H9 (cell line): ENCODE data around the gene RMI1. TPM values are rescaled to one million over a fixed set of nuclear protein-coding genes. Genes with fewer than 3 reads are reported as not detected.

Source experiments
- DNase-seq: peaks from one replicate; pipeline ENCODE4 v3.0.0-alpha.2; 2017
- H2AFZ ChIP-seq: one replicate; pipeline ENCODE4 v1.6.1; 2013; ENCODE audit warnings: mild to moderate bottlenecking, low read length, control low read depth, moderate library complexity
- H2AK5ac ChIP-seq: 2 replicates; pipeline ENCODE4 v1.6.1; 2013; ENCODE audit warnings: low read length, control low read depth, mixed read lengths; ENCODE audit not compliant: insufficient read length
- H2BK120ac ChIP-seq: one replicate; pipeline ENCODE4 v1.6.1; 2013; ENCODE audit warnings: low read depth, mild to moderate bottlenecking, low read length, control low read depth, inconsistent platforms; ENCODE audit not compliant: poor library complexity, severe bottlenecking
- H2BK12ac ChIP-seq: 2 replicates; pipeline ENCODE4 v1.6.1; 2013; ENCODE audit warnings: low read length, control low read depth, mixed read lengths, low read depth; ENCODE audit not compliant: insufficient read length
- H2BK15ac ChIP-seq: 2 replicates; pipeline ENCODE4 v1.6.1; 2013; ENCODE audit warnings: low read depth, low read length, control low read depth
- H2BK20ac ChIP-seq: one replicate; pipeline ENCODE4 v1.6.1; 2013; ENCODE audit warnings: low read depth, mild to moderate bottlenecking, low read length, control low read depth, inconsistent platforms; ENCODE audit not compliant: poor library complexity, severe bottlenecking
- H2BK5ac ChIP-seq: 2 replicates; pipeline ENCODE4 v1.6.1; 2013; ENCODE audit warnings: low read length, control low read depth, mixed read lengths; ENCODE audit not compliant: insufficient read length
- H3K14ac ChIP-seq: 2 replicates; pipeline ENCODE4 v1.6.1; 2013; ENCODE audit warnings: low read length, control low read depth; ENCODE audit not compliant: insufficient read depth
- H3K18ac ChIP-seq: 2 replicates; pipeline ENCODE4 v1.6.1; 2013; ENCODE audit warnings: low read depth, mild to moderate bottlenecking, mixed read lengths, low read length, control low read depth; ENCODE audit not compliant: insufficient read length
- H3K23ac ChIP-seq: 2 replicates; pipeline ENCODE4 v1.6.1; 2013; ENCODE audit warnings: low read length, control low read depth, mixed read lengths, low read depth; ENCODE audit not compliant: insufficient read length
- H3K23me2 ChIP-seq: 2 replicates; pipeline ENCODE4 v1.6.1; 2013; ENCODE audit warnings: low read depth, mild to moderate bottlenecking, mixed read lengths, low read length, control low read depth; ENCODE audit not compliant: insufficient read length, poor library complexity, severe bottlenecking
- H3K27ac ChIP-seq: 2 replicates; pipeline ENCODE4 v1.5.1; 2013; ENCODE audit warnings: low read length, control low read depth, mixed read lengths, low read depth; ENCODE audit not compliant: insufficient read length
- H3K27me3 ChIP-seq: 2 replicates; pipeline ENCODE4 v1.6.1; 2013; ENCODE audit warnings: low read length, control low read depth, inconsistent platforms; ENCODE audit not compliant: insufficient read depth
- H3K4ac ChIP-seq: 2 replicates; pipeline ENCODE4 v1.6.1; 2013; ENCODE audit warnings: low read depth, mild to moderate bottlenecking, control low read depth, inconsistent platforms, low read length, moderate library complexity
- H3K4me1 ChIP-seq: 2 replicates; pipeline ENCODE4 v1.6.1; 2013; ENCODE audit warnings: low read length, control low read depth, inconsistent platforms; ENCODE audit not compliant: insufficient read depth
- H3K4me2 ChIP-seq: 2 replicates; pipeline ENCODE4 v1.6.1; 2013; ENCODE audit warnings: low read length, control low read depth, mixed read lengths; ENCODE audit not compliant: insufficient read length, insufficient read depth
- H3K56ac ChIP-seq: 2 replicates; pipeline ENCODE4 v1.6.1; 2013; ENCODE audit warnings: low read depth, mild to moderate bottlenecking, mixed read lengths, low read length, control low read depth; ENCODE audit not compliant: insufficient read length
- H3K79me1 ChIP-seq: 2 replicates; pipeline ENCODE4 v1.6.1; 2013; ENCODE audit warnings: low read depth, mild to moderate bottlenecking, moderate library complexity, low read length, control low read depth, inconsistent platforms; ENCODE audit not compliant: insufficient read depth, poor library complexity, severe bottlenecking
- H3K79me2 ChIP-seq: 2 replicates; pipeline ENCODE4 v1.6.1; 2013; ENCODE audit warnings: low read length, control low read depth, inconsistent platforms; ENCODE audit not compliant: insufficient read depth
- H3K9ac ChIP-seq: 2 replicates; pipeline ENCODE4 v1.6.1; 2013; ENCODE audit warnings: low read length, control low read depth, mixed read lengths; ENCODE audit not compliant: insufficient read length; ENCODE audit errors: extremely low read depth
- H3K9me3 ChIP-seq: one replicate; pipeline ENCODE4 v1.6.1; 2013; ENCODE audit warnings: low read depth, low read length, inconsistent platforms; ENCODE audit not compliant: control insufficient read depth
- H3T11ph ChIP-seq: one replicate; pipeline ENCODE4 v1.6.1; 2013; ENCODE audit warnings: mild to moderate bottlenecking, low read length, control low read depth, inconsistent platforms
- H4K20me1 ChIP-seq: one replicate; pipeline ENCODE4 v1.6.1; 2013; ENCODE audit not compliant: control insufficient read depth, insufficient read length, insufficient read depth
- H4K5ac ChIP-seq: 2 replicates; pipeline ENCODE4 v1.6.1; 2013; ENCODE audit warnings: low read depth, mild to moderate bottlenecking, mixed read lengths, low read length, control low read depth; ENCODE audit not compliant: insufficient read length
- H4K8ac ChIP-seq: replicated peaks from 2 replicates; pipeline ENCODE4 v1.6.1; 2013; ENCODE audit warnings: low read length, control low read depth, mixed read lengths, low read depth; ENCODE audit not compliant: insufficient read length
- H4K91ac ChIP-seq: 2 replicates; pipeline ENCODE4 v1.6.1; 2013; ENCODE audit warnings: low read depth, mild to moderate bottlenecking, moderate library complexity, mixed read lengths, low read length, control low read depth; ENCODE audit not compliant: insufficient read length
- H3K27ac Mint-ChIP-seq, 3 experiments: 2 replicates in 2 of 3; 3 replicates in 1 of 3; pipeline ENCODE4 v1.8.0; 2020 to 2021; ENCODE audit warnings: mixed read lengths in 3 of 3, mild to moderate bottlenecking in 1 of 3, moderate library complexity in 1 of 3
- H3K27me3 Mint-ChIP-seq: 2 replicates; pipeline ENCODE4 v1.8.0; 2021; ENCODE audit warnings: low read depth, mild to moderate bottlenecking, moderate library complexity, mixed read lengths
- H3K36me3 Mint-ChIP-seq, 3 experiments: 2 replicates in 2 of 3; 3 replicates in 1 of 3; pipeline ENCODE4 v1.8.0; 2020 to 2021; ENCODE audit warnings: low read depth in 3 of 3, mixed read lengths in 3 of 3; ENCODE audit not compliant: insufficient read depth in 1 of 3
- H3K4me1 Mint-ChIP-seq, 2 experiments: 2 replicates each; pipeline ENCODE4 v1.8.0; 2020; ENCODE audit warnings: mixed read lengths in 2 of 2
- H3K4me3 Mint-ChIP-seq, 2 experiments: 2 replicates in 1 of 2; 3 replicates in 1 of 2; pipeline ENCODE4 v1.8.0; 2020 to 2021; ENCODE audit warnings: mild to moderate bottlenecking in 2 of 2, mixed read lengths in 2 of 2, moderate library complexity in 1 of 2
- H3K9me3 Mint-ChIP-seq, 2 experiments: 2 replicates in 1 of 2; 3 replicates in 1 of 2; pipeline ENCODE4 v1.8.0; 2020; ENCODE audit warnings: mild to moderate bottlenecking in 2 of 2, mixed read lengths in 2 of 2, moderate library complexity in 1 of 2
- CTCF ChIP-seq: fragments of 200-600 bp; sonication (generic); conservative IDR thresholded peaks from 3 replicates; pipeline ENCODE4 v1.8.0; 2021; ENCODE audit warnings: antibody characterized with exemption, mild to moderate bottlenecking
- WGBS: extraction: QIAGEN DNeasy Blood & Tissue Kit; methylation state at CpG from one replicate; pipeline ENCODE4 v1.1.7; 2013; ENCODE audit warnings: missing lambda C conversion rate, low lambda C conversion rate, mixed read lengths; ENCODE audit not compliant: insufficient read length; ENCODE audit errors: extremely low coverage; 5-methylcytosine and 5-hydroxymethylcytosine counted together
- total RNA-seq: library from RNA; stranded (reverse); gene quantifications from 2 replicates; pipeline ENCODE4 v1.2.1, GENCODE V29; 2021

The RMI1 gene
- total RNA-seq, 1 experiment from 2014 or later = 22.4 TPM

GRCh38 chr9:83986765-83987401 is 6.3 kb downstream of the RMI1 start:
- H3K9me3 ChIP-seq = no peaks in the 10 kb centered on the region
- H3K4me1 ChIP-seq = no peaks in the 10 kb centered on the region
- no peak overlapping the region for H4K5ac ChIP-seq
- H3K14ac ChIP-seq = no peak overlapping the region
- H2BK120ac ChIP-seq = no peak overlapping the region
- H4K20me1 ChIP-seq = no peaks in the 10 kb centered on the region
- H4K8ac ChIP-seq = no peak overlapping the region
- H3K56ac ChIP-seq = no peak overlapping the region
- H2AK5ac ChIP-seq = no peak overlapping the region
- no peak overlapping the region for H3K4ac ChIP-seq
- H3K18ac ChIP-seq = no peak overlapping the region
- H3K9me3 Mint-ChIP-seq = no peaks in the 10 kb centered on the region
- peaks cover 11% of the 10 kb centered on the region; the same call in 1 of the 2 replicates for H3K79me2 ChIP-seq
- peaks cover 4% of the 10 kb centered on the region for H3K79me1 ChIP-seq
- peaks cover 14 to 31% (median 23%) of the 10 kb centered on the region in 3 experiments for H3K36me3 Mint-ChIP-seq
- H2AFZ ChIP-seq = no peak overlapping the region
- no peaks in the 10 kb centered on the region for H3K23me2 ChIP-seq
- no peak for TF ChIP-seq CTCF
- H2BK12ac ChIP-seq = no peak overlapping the region
- no peak overlapping the region for H2BK15ac ChIP-seq
- H3K4me1 Mint-ChIP-seq = peaks cover 19 to 22% of the 10 kb centered on the region in 2 experiments
- no peak overlapping the region for H4K91ac ChIP-seq
- H3K27ac Mint-ChIP-seq = peak overlapping the region in 1 of 3 experiments; percentile 76; a peak in 3 of 7 replicates
- H3K4me2 ChIP-seq = no peak overlapping the region
- no peak overlapping the region for H2BK20ac ChIP-seq
- H3K27me3 ChIP-seq = no peaks in the 10 kb centered on the region
- no CpG with 5 or more reads among the region's 11 CpGs for WGBS
- H3K23ac ChIP-seq = no peak overlapping the region
- H3K9ac ChIP-seq = no peak overlapping the region
- no peaks in the 10 kb centered on the region for H3K27me3 Mint-ChIP-seq
- no peak overlapping the region for H3T11ph ChIP-seq
- no peak overlapping the region for H2BK5ac ChIP-seq
- H3K4me3 Mint-ChIP-seq = no peak overlapping the region; a peak in 1 of 5 replicates
- H3K27ac ChIP-seq = no peak overlapping the region
- no peak for DNase-seq
